ENCODE results near the gene C20orf204. TPM values are rescaled to one million over a fixed set of nuclear protein-coding genes. Genes with fewer than 3 reads are reported as not detected.

C20orf204 gene
- total and polyA plus RNA-seq, 2 of the 8 experiments (the other 6 are each of a cell fraction or from before 2014, with no cell fraction given), result 0.39 to 0.52 TPM

GRCh38 chr20:64031822-64032314 lies 4.1 kb upstream of the C20orf204 start:
- no peak overlapping the region for H2BK5ac ChIP-seq (ENCODE audit: low read depth, low read length)
- peaks cover 0 to 15% (median 11%) of the 10 kb centered on the region in 4 experiments; a peak in 6 of 7 replicates for H3K4me1 ChIP-seq (replicated peaks in 1 of 4; ENCODE audit: control insufficient read depth in 3 of 4, insufficient read depth in 4 of 4, low read length in 3 of 4)
- ChIA-PET CTCF (ENCODE audit: partially characterized antibody) (interaction anchor here (1.8 kb wide), 1 partner anchor 38 kb away, joined by 6 read pairs; no protein-coding TSS in a partner anchor), POLR2A (ENCODE audit: partially characterized antibody) (interaction anchor here (1.1 kb wide), 1 partner anchor 13 kb away, joined by 4 read pairs; no protein-coding TSS in a partner anchor)
- H4K8ac ChIP-seq (ENCODE audit: extremely low read depth, insufficient read depth, low read length), result no peak overlapping the region
- H3K79me2 ChIP-seq (ENCODE audit: control insufficient read depth in 1 of 2, insufficient read depth in 2 of 2, low read length in 2 of 2), result no peaks in the 10 kb centered on the region
- H2BK15ac ChIP-seq (ENCODE audit: low read length), result no peak overlapping the region
- no peak overlapping the region for H3K56ac ChIP-seq (replicated peaks; ENCODE audit: insufficient read length, low read depth, low read length)
- no peak overlapping the region for H2AFZ ChIP-seq (ENCODE audit: low read length)
- H4K5ac ChIP-seq (ENCODE audit: insufficient read length, low read depth, low read length), result no peak overlapping the region
- H3K27ac ChIP-seq (ENCODE audit: low read depth, low read length), result no peak overlapping the region
- no peak overlapping the region for H3K4ac ChIP-seq (replicated peaks; ENCODE audit: insufficient read length, low read depth, low read length)
- no peak overlapping the region for H2AK5ac ChIP-seq (ENCODE audit: low read depth, low read length)
- no peak overlapping the region for H3K14ac ChIP-seq (ENCODE audit: insufficient read length)
- no peak for FAIRE-seq
- H3K18ac ChIP-seq (ENCODE audit: extremely low read depth, low read length), result no peak overlapping the region
- no peak overlapping the region for H4K91ac ChIP-seq (replicated peaks; ENCODE audit: insufficient read length, low read length)
- no peak overlapping the region for H3K23ac ChIP-seq (ENCODE audit: insufficient read length)
- H2BK12ac ChIP-seq (ENCODE audit: low read depth, low read length), result no peak overlapping the region
- H4K20me1 ChIP-seq (replicated peaks in 1 of 2; ENCODE audit: control insufficient read depth in 1 of 2, insufficient read depth in 2 of 2, low read length in 2 of 2), result peaks cover 0 to 7% of the 10 kb centered on the region in 2 experiments
- peaks cover 2% of the 10 kb centered on the region; the same call in 1 of the 2 replicates for H3K79me1 ChIP-seq (ENCODE audit: low read depth, low read length)
- H3K23me2 ChIP-seq (ENCODE audit: low read depth, low read length), result no peaks in the 10 kb centered on the region
- no peaks in the 10 kb centered on the region for H3K27me3 ChIP-seq (replicated peaks in 1 of 4; ENCODE audit: control insufficient read depth in 3 of 4, extremely low read depth in 1 of 4, insufficient read depth in 3 of 4, low read length in 3 of 4)
- no peak overlapping the region for H3K4me3 ChIP-seq (ENCODE audit: extremely low read depth in 1 of 4, insufficient read depth in 2 of 4, low read depth in 3 of 4, low read length in 4 of 4)
- H2BK20ac ChIP-seq (ENCODE audit: low read length), result no peak overlapping the region
- peaks cover 17 to 39% (median 30%) of the 10 kb centered on the region in 4 experiments for H3K36me3 ChIP-seq (ENCODE audit: control insufficient read depth in 2 of 4, insufficient read depth in 4 of 4, low read length in 3 of 4)
- H3K9me3 ChIP-seq (ENCODE audit: insufficient read depth in 2 of 2, low read depth in 1 of 2, low read length in 1 of 2), result no peaks in the 10 kb centered on the region
- 94% methylated on average over 13 of the region's 19 CpGs; no CpG with 5 or more reads in 1 of the 2 experiments for WGBS, 2 experiments (ENCODE audit: extremely low coverage in 1 of 2, insufficient coverage in 1 of 2, insufficient read length in 1 of 2, insufficient replicate concordance in 2 of 2, low coverage in 1 of 2, low lambda C conversion rate in 2 of 2, missing lambda C conversion rate in 1 of 2)
- no peak overlapping the region for H3K4me2 ChIP-seq (ENCODE audit: insufficient read depth in 1 of 2, low read depth in 2 of 2, low read length in 2 of 2)
- no peak for DNase-seq (ENCODE audit: low read depth in 1 of 2, low spot score in 2 of 2)
- no peak overlapping the region for H2BK120ac ChIP-seq (replicated peaks; ENCODE audit: low read depth, low read length)
- H3K9ac ChIP-seq (replicated peaks in 1 of 4; ENCODE audit: extremely low read depth in 1 of 4, low read depth in 3 of 4, low read length in 3 of 4), result no peak overlapping the region
- no peak for TF ChIP-seq RFX5 (IDR thresholded peaks at IDR 0.05; ENCODE audit: borderline replicate concordance, low read depth, low read length)
- TF ChIP-seq POLR2A (IDR thresholded peaks at IDR 0.05; ENCODE audit: control extremely low read depth in 1 of 2, low read depth in 2 of 2, low read length in 2 of 2), result no peak
- TF ChIP-seq KDM1A (IDR thresholded peaks at IDR 0.05; ENCODE audit: borderline replicate concordance, low read length), result no peak
- TF ChIP-seq CHD2 (IDR thresholded peaks at IDR 0.05; ENCODE audit: low read length), result no peak
- no peak for TF ChIP-seq FOSL1 (IDR thresholded peaks at IDR 0.05; ENCODE audit: insufficient read depth, low read depth, low read length)
- no peak for TF ChIP-seq CHD1 (IDR thresholded peaks at IDR 0.05; ENCODE audit: low read depth, low read length)
- no peak for TF ChIP-seq RBBP5 (IDR thresholded peaks at IDR 0.05; ENCODE audit: borderline replicate concordance, low read depth, low read length)
- no peak for TF ChIP-seq ZNF274 (IDR thresholded peaks at IDR 0.05; ENCODE audit: borderline replicate concordance, extremely low read depth, low read length)
- no peak for TF ChIP-seq CTBP2 (IDR thresholded peaks at IDR 0.05; ENCODE audit: borderline replicate concordance, insufficient read depth, insufficient read length, low read length)
- TF ChIP-seq PHF8 (conservative IDR thresholded peaks at IDR 0.05; ENCODE audit: low read depth, low read length), result no peak
- TF ChIP-seq CBX5 (IDR thresholded peaks at IDR 0.05; ENCODE audit: low read depth, low read length), result no peak
- TF ChIP-seq EZH2 (IDR thresholded peaks at IDR 0.05; ENCODE audit: low read depth, low read length, severe bottlenecking), result no peak
- TF ChIP-seq HDAC6 (IDR thresholded peaks at IDR 0.05; ENCODE audit: low read depth, low read length), result no peak
- no peak for TF ChIP-seq CBX8 (IDR thresholded peaks at IDR 0.05; ENCODE audit: borderline replicate concordance, low read depth, low read length)
- TF ChIP-seq CREB1 (IDR thresholded peaks at IDR 0.05), result no peak
